IMR-90 (cell line): ENCODE data around the gene CACNG5. TPM values are rescaled to one million over a fixed set of nuclear protein-coding genes. Genes with fewer than 3 reads are reported as not detected.

Experiments
- ATAC-seq: fragments of 200-7000 bp; cut with Tn5 transposase; 2 replicates; pipeline ENCODE4 v1.9.1; 2020; ENCODE audit warnings: low read depth, mild to moderate bottlenecking, moderate library complexity
- BruUV-seq: library from RNA; stranded (reverse); fragments of 400-500 nt; replicated peaks from 2 replicates; lab custom pipeline; 2021; lab: Mats Ljungman, UMichigan
- CTCF ChIA-PET: fragments of 300-600 bp; formaldehyde crosslinking; extraction: SDS; loops from one replicate; lab custom pipeline; 2021; ENCODE audit warnings: antibody characterized with exemption; lab: Yijun Ruan, JAX
- POLR2A ChIA-PET: fragments of 300-600 bp; sonication (Branson Sonifier 250); formaldehyde crosslinking; loops from one replicate; lab custom pipeline; 2022; ENCODE audit warnings: antibody characterized with exemption; ENCODE audit not compliant: unreplicated experiment; lab: Charles Lee
- DNase-seq: peaks from one replicate; pipeline ENCODE4 v3.0.0; 2013
- H2AFZ ChIP-seq: replicated peaks from 2 replicates; pipeline ENCODE3; 2013; ENCODE audit warnings: low read length, mild to moderate bottlenecking; ENCODE audit not compliant: poor library complexity
- H2AK5ac ChIP-seq: 2 replicates; pipeline ENCODE4 v1.6.1; 2013; ENCODE audit warnings: low read depth, low read length, inconsistent platforms
- H2AK9ac ChIP-seq: replicated peaks from 2 replicates; pipeline ENCODE3; 2013; ENCODE audit warnings: mild to moderate bottlenecking, low read depth, low read length, moderate library complexity; ENCODE audit not compliant: poor library complexity
- H2BK120ac ChIP-seq: 2 replicates; pipeline ENCODE4 v1.6.1; 2013; ENCODE audit warnings: low read depth, low read length, inconsistent platforms
- H2BK15ac ChIP-seq: 3 replicates; pipeline ENCODE4 v1.6.1; 2013; ENCODE audit warnings: low read depth, low read length, inconsistent platforms
- H2BK20ac ChIP-seq: 2 replicates; pipeline ENCODE4 v1.6.1; 2013; ENCODE audit warnings: low read depth, mild to moderate bottlenecking, inconsistent platforms, low read length, moderate library complexity
- H2BK5ac ChIP-seq: 2 replicates; pipeline ENCODE4 v1.6.1; 2013; ENCODE audit warnings: mild to moderate bottlenecking, low read depth, low read length, inconsistent platforms; ENCODE audit not compliant: poor library complexity, severe bottlenecking
- H3K14ac ChIP-seq: replicated peaks from 2 replicates; pipeline ENCODE4 v1.6.1; 2013; ENCODE audit warnings: low read depth, low read length, inconsistent platforms
- H3K18ac ChIP-seq: 2 replicates; pipeline ENCODE4 v1.6.1; 2013; ENCODE audit warnings: low read depth, low read length, control low read depth
- H3K23ac ChIP-seq: 2 replicates; pipeline ENCODE4 v1.6.1; 2013; ENCODE audit warnings: low read depth, low read length, inconsistent platforms
- H3K27ac ChIP-seq: 2 replicates; pipeline ENCODE4 v1.5.1; 2013; ENCODE audit warnings: mild to moderate bottlenecking, control low read depth, low read length; ENCODE audit not compliant: insufficient read depth
- H3K27me3 ChIP-seq: 2 replicates; pipeline ENCODE4 v1.6.1; 2013; ENCODE audit warnings: low read length; ENCODE audit not compliant: control insufficient read depth, insufficient read depth
- H3K36me3 ChIP-seq: 2 replicates; pipeline ENCODE4 v1.6.1; 2013; ENCODE audit warnings: low read length, mixed read lengths; ENCODE audit not compliant: control insufficient read depth, insufficient read depth
- H3K4ac ChIP-seq: 2 replicates; pipeline ENCODE4 v1.6.1; 2013; ENCODE audit warnings: low read depth, low read length, inconsistent platforms
- H3K4me1 ChIP-seq: 2 replicates; pipeline ENCODE4 v1.6.1; 2013; ENCODE audit warnings: low read length, mixed read lengths; ENCODE audit not compliant: control insufficient read depth, insufficient read depth
- H3K4me2 ChIP-seq: 2 replicates; pipeline ENCODE4 v1.6.1; 2013; ENCODE audit warnings: low read depth, mild to moderate bottlenecking, control low read depth, low read length, moderate library complexity
- H3K4me3 ChIP-seq: 2 replicates; pipeline ENCODE4 v1.5.1; 2013; ENCODE audit warnings: low read depth, mild to moderate bottlenecking, control low read depth, low read length, moderate library complexity; ENCODE audit not compliant: insufficient read depth
- H3K56ac ChIP-seq: 2 replicates; pipeline ENCODE4 v1.6.1; 2013; ENCODE audit warnings: low read length, inconsistent platforms; ENCODE audit not compliant: insufficient read depth; ENCODE audit errors: extremely low read depth
- H3K79me1 ChIP-seq, 2 experiments: 2 replicates each; pipeline ENCODE4 v1.6.1; 2013; ENCODE audit warnings: low read length in 2 of 2, inconsistent platforms in 1 of 2, low read depth in 1 of 2
- H3K9ac ChIP-seq: 2 replicates; pipeline ENCODE4 v1.6.1; 2013; ENCODE audit warnings: low read depth, low read length, control low read depth
- H3K9me1 ChIP-seq: 2 replicates; pipeline ENCODE4 v1.6.1; 2013; ENCODE audit warnings: low read length, inconsistent platforms; ENCODE audit not compliant: insufficient read depth
- H3K9me3 ChIP-seq: 2 replicates; pipeline ENCODE4 v1.6.1; 2013; ENCODE audit warnings: low read length; ENCODE audit not compliant: control insufficient read depth, insufficient read depth
- H4K20me1 ChIP-seq: 2 replicates; pipeline ENCODE4 v1.6.1; 2013; ENCODE audit warnings: low read length, inconsistent platforms; ENCODE audit not compliant: insufficient read depth
- H4K5ac ChIP-seq: 2 replicates; pipeline ENCODE4 v1.6.1; 2013; ENCODE audit warnings: mild to moderate bottlenecking, low read depth, low read length, control low read depth
- H4K8ac ChIP-seq, 2 experiments: 2 replicates each; pipeline ENCODE4 v1.6.1; 2013; ENCODE audit warnings: low read depth in 2 of 2, low read length in 2 of 2, control low read depth in 1 of 2, inconsistent platforms in 1 of 2
- H4K91ac ChIP-seq: 2 replicates; pipeline ENCODE4 v1.6.1; 2013; ENCODE audit warnings: low read depth, low read length, inconsistent platforms; ENCODE audit not compliant: insufficient read depth
- CEBPB ChIP-seq: IDR thresholded peaks from 2 replicates; pipeline ENCODE4 v1.6.1; 2012; ENCODE audit warnings: low read depth, low read length, improper control_type of control experiment
- ELK1 ChIP-seq: fragments of 150-350 bp; IDR thresholded peaks from 2 replicates; pipeline ENCODE4 v1.6.1; 2016; ENCODE audit warnings: low read depth, mild to moderate bottlenecking, low read length, moderate library complexity, borderline replicate concordance
- FOS ChIP-seq: fragments of 150-350 bp; IDR thresholded peaks from 2 replicates; pipeline ENCODE4 v1.6.1; 2016; ENCODE audit warnings: low read depth, low read length
- MXI1 ChIP-seq: IDR thresholded peaks from 2 replicates; pipeline ENCODE4 v1.6.1; 2012; ENCODE audit warnings: low read depth, mild to moderate bottlenecking, low read length, moderate library complexity, borderline replicate concordance
- POLR2A ChIP-seq: IDR thresholded peaks from 2 replicates; pipeline ENCODE4 v1.6.1; 2012; ENCODE audit warnings: mild to moderate bottlenecking, low read depth, low read length
- RAD21 ChIP-seq: IDR thresholded peaks from 2 replicates; pipeline ENCODE4 v1.6.1; 2012; ENCODE audit warnings: low read length, improper control_type of control experiment
- RFX5 ChIP-seq: IDR thresholded peaks from 2 replicates; pipeline ENCODE4 v1.8.0; 2012; ENCODE audit warnings: low read depth, mild to moderate bottlenecking, low read length, moderate library complexity
- SMC3 ChIP-seq: fragments of 150-350 bp; IDR thresholded peaks from 2 replicates; pipeline ENCODE4 v1.6.1; 2016; ENCODE audit warnings: low read depth, mild to moderate bottlenecking, antibody characterized with exemption, low read length, moderate library complexity
- USF2 ChIP-seq: fragments of 150-350 bp; IDR thresholded peaks from 2 replicates; pipeline ENCODE4 v1.6.1; 2017; ENCODE audit warnings: mild to moderate bottlenecking, antibody characterized with exemption, low read length, low read depth
- WGBS, 2 experiments: methylation state at CpG; one replicate each; pipeline versions ENCODE4 v1.1.5 to v1.1.7; 2013; ENCODE audit warnings: missing lambda C conversion rate in 2 of 2; ENCODE audit not compliant: insufficient read length in 1 of 2; ENCODE audit errors: extremely low coverage in 2 of 2; 5-methylcytosine and 5-hydroxymethylcytosine counted together
- dilution Hi-C: fragments of 300-500 bp; cut with HindIII; formaldehyde crosslinking; loops from one replicate; pipeline ENCODE4 v1.14.3; 2018; ENCODE audit warnings: low sequenced_read_pairs; ENCODE audit not compliant: unreplicated experiment
- in situ Hi-C: fragments of 300-500 bp; cut with MboI; formaldehyde crosslinking; loops from 3 replicates; pipeline ENCODE4 v1.14.3; 2019; ENCODE audit warnings: low sequenced_read_pairs, inconsistent platforms, mixed read lengths
- intact Hi-C: fragments of 100-400 bp; cut with micrococcal nuclease; formaldehyde crosslinking; loops from 2 replicates; pipeline ENCODE4 v1.10.0; 2022
- polyA plus RNA-seq, 3 experiments: library from polyadenylated mRNA; depleted of rRNA; stranded (reverse); fragments of >200 nt; gene quantifications; 2 replicates each; pipeline ENCODE4 v1.2.3, GENCODE V29; 2012; ENCODE audit warnings: low replicate concordance in 1 of 3
- total RNA-seq: library from RNA; depleted of rRNA; stranded (reverse); fragments of >200 nt; gene quantifications from 2 replicates; pipeline ENCODE4 v1.2.3, GENCODE V29; 2012

Gene CACNG5
- total and polyA plus RNA-seq, 2 of the 4 experiments (the other 2 are of a cell fraction) = not detected

DNA sequence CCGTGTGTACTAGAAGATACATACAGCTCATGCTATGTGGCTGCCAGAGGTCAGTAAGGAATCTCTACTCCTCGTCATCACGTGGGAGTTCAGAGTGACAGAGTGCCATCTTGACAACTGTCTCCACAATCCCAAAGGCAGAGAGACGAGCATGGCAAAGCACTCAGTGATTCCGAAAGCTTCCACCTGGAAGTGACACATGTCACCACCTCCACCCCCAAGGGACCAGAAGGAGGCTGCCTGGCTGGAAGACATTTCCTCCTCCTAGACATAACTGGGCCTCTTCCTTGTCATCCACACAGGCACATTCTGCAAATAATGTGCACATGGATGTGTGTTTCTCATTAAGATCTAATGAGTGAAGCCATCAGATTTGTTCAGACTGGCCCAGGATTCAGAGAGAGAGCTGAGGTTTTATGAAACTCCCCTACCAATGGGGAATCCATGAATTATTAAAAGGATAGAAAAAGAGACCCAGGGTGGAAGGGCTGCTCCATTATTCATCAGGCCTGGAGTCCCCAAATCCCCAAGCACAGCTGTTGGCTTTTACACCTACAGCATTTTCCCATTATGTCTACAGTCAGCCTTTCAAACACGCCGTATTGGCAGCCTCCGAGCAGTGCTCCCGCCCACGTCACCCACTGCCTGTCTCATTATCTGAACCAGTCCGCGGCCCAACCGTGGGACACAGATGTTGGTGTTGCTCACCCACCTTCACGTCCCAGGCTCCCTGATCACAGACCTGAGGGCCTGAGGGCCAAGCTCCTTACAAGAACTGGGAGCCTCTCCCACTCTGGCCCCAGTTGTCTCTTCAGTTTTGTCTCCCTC lies 3.3 kb upstream of the CACNG5 start:
- Histone ChIP-seq H4K5ac (no peak overlapping the region), H4K8ac (no peak overlapping the region), H3K18ac (no peak overlapping the region), H2BK120ac (no peak overlapping the region), H3K4me1 (no peaks in the 10 kb centered on the region), H3K36me3 (no peaks in the 10 kb centered on the region), H2BK15ac (no peak overlapping the region), H3K23ac (no peak overlapping the region), H3K14ac (no peak overlapping the region), H3K9me3 (no peaks in the 10 kb centered on the region), H3K56ac (no peak overlapping the region), H2AFZ (no peak overlapping the region), H3K79me1 (no peaks in the 10 kb centered on the region), H3K4me2 (no peak overlapping the region), H3K4me3 (no peak overlapping the region), H4K20me1 (no peaks in the 10 kb centered on the region), H3K9ac (no peak overlapping the region), H3K9me1 (no peaks in the 10 kb centered on the region), H3K27ac (no peak overlapping the region), H3K27me3 (peaks cover 36% of the 10 kb centered on the region), H4K91ac (no peak overlapping the region), H2BK5ac (no peak overlapping the region), H2AK5ac (no peak overlapping the region), H2AK9ac (no peak overlapping the region), H3K4ac (no peak overlapping the region), H2BK20ac (no peak overlapping the region)
- TF ChIP-seq USF2 (no peak), FOS (no peak), MXI1 (no peak), POLR2A (no peak), RFX5 (no peak), ELK1 (no peak), RAD21 (no peak), SMC3 (no peak), CEBPB (no peak)
- DNase-seq (no peak), ATAC-seq (no peak)
- intact Hi-C loops (no loop called here), in situ Hi-C loops (no loop called here), dilution Hi-C loops (no loop called here)
- ChIA-PET POLR2A (no interaction called here), CTCF (no interaction called here)
- no TSS peak for BruUV-seq
- WGBS, 2 experiments = 70% methylated on average over 11 of the region's 14 CpGs; no CpG with 5 or more reads in 1 of the 2 experiments
